HG02571 (cell line): ENCODE results near the gene PXDN.

Source experiments
- ATAC-seq: cut with Tn5 transposase; IDR thresholded peaks from one replicate; pipeline ENCODE4 v1.9.1; 2021; ENCODE audit warnings: mild to moderate bottlenecking, moderate library complexity; ENCODE audit not compliant: unreplicated experiment

PXDN gene

DNA sequence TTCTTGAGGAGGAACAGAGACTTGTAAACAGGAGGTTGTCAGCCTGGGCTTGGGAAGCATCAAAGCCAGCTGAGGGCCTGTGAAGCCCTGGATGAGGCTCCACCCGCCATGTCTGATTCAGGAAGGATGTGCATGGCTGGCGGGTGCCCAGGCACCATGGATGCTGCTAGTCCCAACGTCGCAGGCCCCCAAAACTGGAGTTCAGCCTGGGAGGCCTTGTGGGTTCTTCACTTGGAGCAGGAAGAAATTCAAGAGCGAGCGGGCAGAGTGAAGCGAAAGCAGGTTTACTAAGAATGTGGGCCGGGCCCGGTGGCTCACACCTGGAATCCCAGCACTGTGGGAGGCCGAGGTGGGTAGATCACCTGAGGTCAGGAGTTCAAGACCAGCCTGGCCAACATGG lies 12.1 kb upstream of the PXDN start:
- no peak for ATAC-seq

GRCh38 chr2:1755436-1756191 lies 11.3 kb upstream of the PXDN start:
- ATAC-seq: no peak

- no peak for ATAC-seq
Measured at GRCh38 chr2:1754461-1755170, 10.3 kb upstream of the PXDN start.

- no peak for ATAC-seq
Measured at GRCh38 chr2:1754046-1754445, 9.7 kb upstream of the PXDN start.

GRCh38 chr2:1752751-1753150 lies 8.4 kb upstream of the PXDN start:
- ATAC-seq: no peak

DNA sequence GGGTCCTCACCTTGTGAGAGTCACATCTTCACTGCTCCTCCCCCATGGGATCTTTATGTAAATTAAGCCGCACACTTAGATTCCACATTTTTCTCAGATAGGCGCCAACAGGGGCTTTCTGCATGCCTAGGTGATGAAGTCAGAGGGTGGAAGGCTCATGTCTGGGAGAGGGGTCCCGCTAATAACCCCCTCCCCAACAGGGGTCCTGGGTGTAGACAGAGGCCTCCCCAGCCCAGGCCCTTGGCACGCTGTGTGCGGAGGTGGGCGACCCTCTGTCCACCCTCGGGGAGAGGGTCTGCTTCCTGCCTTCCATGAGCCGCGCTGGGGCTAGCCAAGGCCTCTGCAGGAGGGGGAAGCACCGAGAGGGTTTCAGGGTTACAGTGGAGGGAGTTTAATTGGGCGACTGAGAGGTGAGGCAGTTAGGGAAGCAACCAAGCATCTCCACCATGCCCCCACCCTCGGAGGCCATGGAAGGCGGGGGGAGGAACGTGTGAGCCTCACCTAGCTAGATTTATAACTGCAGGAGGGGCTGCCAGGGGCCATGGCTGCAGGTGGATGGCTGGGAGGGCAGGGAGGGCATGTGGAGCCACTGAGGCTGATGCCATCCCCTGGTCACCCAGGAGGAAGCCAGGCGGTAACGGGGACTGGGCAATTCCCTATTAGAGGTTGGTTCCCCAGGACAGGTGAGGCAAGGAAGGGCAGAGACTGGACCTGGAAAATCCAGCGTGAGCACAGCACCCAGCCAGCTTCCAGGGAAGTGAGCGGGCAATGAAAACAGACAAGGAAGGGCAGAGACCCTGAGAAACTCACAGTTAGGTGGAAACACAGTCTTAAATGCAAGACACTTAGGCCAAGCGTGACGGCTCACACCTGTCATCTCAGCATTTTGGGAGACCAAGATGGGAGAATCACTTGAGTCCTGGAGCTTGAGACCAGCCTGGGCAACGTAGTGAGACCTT lies 7.7 kb upstream of the PXDN start:
- no peak for ATAC-seq

GRCh38 chr2:1750933-1751766 lies 6.8 kb upstream of the PXDN start:
- no peak for ATAC-seq

GRCh38 chr2:1750270-1750932 lies 6.1 kb upstream of the PXDN start:
- no peak for ATAC-seq

GRCh38 chr2:1749489-1750119 lies 5.3 kb upstream of the PXDN start:
- no peak for ATAC-seq

GRCh38 chr2:1748741-1749488 lies 4.6 kb upstream of the PXDN start:
- ATAC-seq: no peak

GRCh38 chr2:1748176-1748740 lies 3.9 kb upstream of the PXDN start:
- ATAC-seq: no peak

DNA sequence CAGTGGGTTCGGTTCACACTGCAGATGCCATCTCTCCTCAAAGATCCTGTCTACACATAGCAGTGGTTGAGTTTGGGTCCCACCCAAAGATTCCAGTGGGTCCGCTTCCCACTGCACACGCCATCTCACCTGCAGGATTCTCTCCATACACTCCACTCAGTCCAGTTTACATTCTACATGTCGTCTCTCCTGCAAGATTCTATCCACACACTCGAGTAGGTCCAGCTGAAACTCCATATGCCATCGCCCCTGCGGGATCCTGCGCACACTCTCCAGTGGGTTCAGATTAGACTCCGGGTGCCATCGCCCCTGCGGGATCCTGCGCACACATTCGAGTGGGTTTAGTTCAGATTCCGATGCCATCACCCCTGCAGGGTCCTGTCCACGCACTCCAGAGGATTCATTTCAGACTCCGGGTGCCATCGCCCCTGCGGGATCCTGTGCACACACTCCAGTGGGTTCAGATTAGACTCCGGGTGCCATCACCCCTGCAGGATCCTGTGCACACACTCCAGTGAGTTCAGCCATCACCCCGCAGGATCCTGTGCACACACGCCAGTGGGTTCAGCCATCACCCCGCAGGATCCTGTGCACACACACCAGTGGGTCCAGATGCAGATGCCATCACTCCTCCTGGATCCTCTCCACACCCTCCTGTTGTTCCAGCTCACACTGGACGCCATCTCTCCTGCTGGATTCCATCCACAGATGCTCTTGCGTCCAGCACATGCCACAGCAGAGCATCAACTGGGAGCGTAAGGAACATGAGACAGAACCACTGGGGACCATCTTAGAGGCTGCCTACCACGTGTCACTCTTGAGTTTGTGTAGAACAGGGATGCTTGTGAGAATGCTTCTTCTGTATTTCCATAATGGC lies 3.0 kb upstream of the PXDN start:
- ATAC-seq: no peak

GRCh38 chr2:1746174-1747064 lies 2.1 kb upstream of the PXDN start:
- no peak for ATAC-seq

- ATAC-seq: no peak
Measured at GRCh38 chr2:1745171-1746023, 1.1 kb upstream of the PXDN start.

GRCh38 chr2:1744151-1744445 lies 217 bp downstream of the PXDN start:
- ATAC-seq: no peak
